ENCODE data around the gene OPCML.

OPCML gene

DNA sequence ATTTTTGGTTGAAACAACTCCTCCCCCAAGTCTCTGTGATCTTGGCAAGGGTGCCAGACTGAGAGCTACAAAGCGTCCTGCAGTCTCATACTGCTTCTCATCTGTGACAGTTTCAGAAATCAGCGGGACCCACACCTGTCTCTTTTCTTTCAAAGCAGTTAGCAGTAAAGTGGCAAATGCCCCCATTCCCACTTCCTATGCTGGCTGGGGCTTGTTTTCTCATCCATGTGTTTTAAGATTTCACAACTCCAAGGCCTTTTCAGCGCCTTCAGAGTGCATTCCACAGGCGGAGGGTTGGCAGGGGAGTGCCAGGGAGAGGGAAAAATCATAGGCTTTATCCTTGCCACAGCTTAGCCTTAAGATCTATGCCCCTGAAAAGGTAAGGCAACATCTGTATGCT, 493.5 kb downstream of the OPCML start (continued):
- TF ChIP-seq PATZ1 (CRISPR knock-in tag; IDR thresholded peaks at IDR 0.05; ENCODE audit: borderline replicate concordance) (no peak), PPARA (CRISPR knock-in tag; IDR thresholded peaks at IDR 0.05; ENCODE audit: borderline replicate concordance) (no peak)

DNA sequence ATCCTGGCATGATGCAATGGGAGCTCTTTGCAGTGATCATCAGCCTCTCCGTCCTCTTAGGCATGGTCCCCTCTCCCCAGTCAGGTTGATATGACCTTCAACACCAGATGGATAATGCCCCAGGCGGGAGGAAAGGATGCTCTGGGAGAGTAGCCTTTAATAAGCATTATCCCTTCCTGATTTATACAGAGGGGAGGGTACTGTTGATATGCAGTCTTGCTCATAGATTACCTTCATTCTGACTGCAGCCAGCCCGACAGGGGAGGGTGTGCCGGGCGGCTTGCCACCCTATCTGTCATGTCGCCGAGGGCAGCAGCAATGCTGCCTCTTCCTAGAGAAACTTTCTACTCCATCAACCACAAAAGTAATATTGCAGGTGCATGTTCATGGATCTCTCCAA, 497.4 kb downstream of the OPCML start:
- TF ChIP-seq, protein P1, sequence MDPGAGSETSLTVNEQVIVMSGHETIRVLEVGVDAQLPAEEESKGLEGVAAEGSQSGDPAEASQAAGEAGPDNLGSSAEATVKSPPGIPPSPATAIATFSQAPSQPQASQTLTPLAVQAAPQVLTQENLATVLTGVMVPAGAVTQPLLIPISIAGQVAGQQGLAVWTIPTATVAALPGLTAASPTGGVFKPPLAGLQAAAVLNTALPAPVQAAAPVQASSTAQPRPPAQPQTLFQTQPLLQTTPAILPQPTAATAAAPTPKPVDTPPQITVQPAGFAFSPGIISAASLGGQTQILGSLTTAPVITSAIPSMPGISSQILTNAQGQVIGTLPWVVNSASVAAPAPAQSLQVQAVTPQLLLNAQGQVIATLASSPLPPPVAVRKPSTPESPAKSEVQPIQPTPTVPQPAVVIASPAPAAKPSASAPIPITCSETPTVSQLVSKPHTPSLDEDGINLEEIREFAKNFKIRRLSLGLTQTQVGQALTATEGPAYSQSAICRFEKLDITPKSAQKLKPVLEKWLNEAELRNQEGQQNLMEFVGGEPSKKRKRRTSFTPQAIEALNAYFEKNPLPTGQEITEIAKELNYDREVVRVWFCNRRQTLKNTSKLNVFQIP (CRISPR knock-in tag; IDR thresholded peaks at IDR 0.05; ENCODE audit: borderline replicate concordance, low read depth): no peak
- no peak for TF ChIP-seq TCF4 (CRISPR knock-in tag; IDR thresholded peaks at IDR 0.05; ENCODE audit: borderline replicate concordance)
- no peak for TF ChIP-seq RARB (CRISPR knock-in tag; IDR thresholded peaks at IDR 0.05)
- TF ChIP-seq CSDC2 (CRISPR knock-in tag; IDR thresholded peaks at IDR 0.05): no peak
- no peak for TF ChIP-seq ZNF8 (CRISPR knock-in tag; IDR thresholded peaks at IDR 0.05)
- TF ChIP-seq TOX (CRISPR knock-in tag; IDR thresholded peaks at IDR 0.05; ENCODE audit: borderline replicate concordance): no peak
- TF ChIP-seq ISL1 (CRISPR knock-in tag; IDR thresholded peaks at IDR 0.05): no peak
- TF ChIP-seq ZNF565 (CRISPR knock-in tag; conservative IDR thresholded peaks at IDR 0.05; ENCODE audit: low read depth): no peak
- no peak for TF ChIP-seq ZC3H10 (CRISPR knock-in tag; IDR thresholded peaks at IDR 0.05)
- TF ChIP-seq ZNF70 (CRISPR knock-in tag; IDR thresholded peaks at IDR 0.05): no peak
- ATAC-seq: no peak

DNA sequence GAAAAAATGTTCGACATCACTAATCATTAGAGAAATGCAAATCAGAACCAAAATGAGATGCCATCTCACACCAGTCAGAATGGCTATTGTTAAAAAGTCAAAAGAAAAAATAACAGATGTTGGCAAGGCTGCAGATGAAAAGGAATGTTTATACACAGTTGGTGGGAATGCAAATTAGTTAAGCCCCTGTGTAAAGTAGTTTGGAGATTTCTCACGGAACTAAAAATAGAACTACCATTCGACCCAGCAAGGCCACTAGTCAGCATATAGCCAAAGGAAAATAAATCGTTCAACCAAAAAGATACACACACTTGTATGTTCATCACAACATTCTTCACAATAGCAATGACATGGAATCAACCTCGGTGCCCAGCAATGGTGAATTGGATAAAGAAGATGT, 503.2 kb downstream of the OPCML start:
- TF ChIP-seq BACH2 (CRISPR knock-in tag; IDR thresholded peaks at IDR 0.05; ENCODE audit: borderline replicate concordance) (no peak), ZFP3 (CRISPR knock-in tag; IDR thresholded peaks at IDR 0.05) (no peak), SNAI2 (CRISPR knock-in tag; IDR thresholded peaks at IDR 0.05) (no peak), ZNF565 (CRISPR knock-in tag; conservative IDR thresholded peaks at IDR 0.05; ENCODE audit: low read depth) (no peak), TOX (CRISPR knock-in tag; IDR thresholded peaks at IDR 0.05; ENCODE audit: borderline replicate concordance) (no peak)

DNA sequence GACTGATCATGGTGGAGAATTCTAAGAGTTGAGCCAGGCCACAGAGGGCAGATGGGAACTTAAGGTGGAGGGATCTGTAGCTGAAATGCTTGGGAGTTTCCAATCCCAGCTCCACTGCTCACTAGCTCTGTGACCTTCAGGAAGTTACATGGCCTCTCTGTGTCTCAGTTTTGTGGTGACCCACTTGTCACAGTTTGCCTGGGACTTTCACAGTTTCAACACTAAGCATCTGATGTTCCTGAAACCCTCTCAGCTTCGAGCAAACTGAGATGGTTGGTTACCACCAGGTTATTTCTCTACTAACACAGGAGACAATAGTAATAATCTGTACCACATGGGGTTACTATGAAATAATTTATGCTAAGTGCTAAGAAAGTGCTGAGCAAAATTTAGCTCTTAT, 505.3 kb downstream of the OPCML start:
- ATAC-seq: no peak
- no peak for TF ChIP-seq SNAI2 (CRISPR knock-in tag; IDR thresholded peaks at IDR 0.05)

More for the DNA sequence above, 503.2 kb downstream of the OPCML start:
- no peak for ATAC-seq

- ATAC-seq: no peak
- TF ChIP-seq RARB (CRISPR knock-in tag; IDR thresholded peaks at IDR 0.05): no peak
- no peak for TF ChIP-seq ZFP3 (CRISPR knock-in tag; IDR thresholded peaks at IDR 0.05)
- TF ChIP-seq ZC3H10 (CRISPR knock-in tag; IDR thresholded peaks at IDR 0.05): no peak
- TF ChIP-seq TCF4 (CRISPR knock-in tag; IDR thresholded peaks at IDR 0.05; ENCODE audit: borderline replicate concordance): no peak
- no peak for TF ChIP-seq GLIS3 (CRISPR knock-in tag; IDR thresholded peaks at IDR 0.05)
- TF ChIP-seq, protein P2, sequence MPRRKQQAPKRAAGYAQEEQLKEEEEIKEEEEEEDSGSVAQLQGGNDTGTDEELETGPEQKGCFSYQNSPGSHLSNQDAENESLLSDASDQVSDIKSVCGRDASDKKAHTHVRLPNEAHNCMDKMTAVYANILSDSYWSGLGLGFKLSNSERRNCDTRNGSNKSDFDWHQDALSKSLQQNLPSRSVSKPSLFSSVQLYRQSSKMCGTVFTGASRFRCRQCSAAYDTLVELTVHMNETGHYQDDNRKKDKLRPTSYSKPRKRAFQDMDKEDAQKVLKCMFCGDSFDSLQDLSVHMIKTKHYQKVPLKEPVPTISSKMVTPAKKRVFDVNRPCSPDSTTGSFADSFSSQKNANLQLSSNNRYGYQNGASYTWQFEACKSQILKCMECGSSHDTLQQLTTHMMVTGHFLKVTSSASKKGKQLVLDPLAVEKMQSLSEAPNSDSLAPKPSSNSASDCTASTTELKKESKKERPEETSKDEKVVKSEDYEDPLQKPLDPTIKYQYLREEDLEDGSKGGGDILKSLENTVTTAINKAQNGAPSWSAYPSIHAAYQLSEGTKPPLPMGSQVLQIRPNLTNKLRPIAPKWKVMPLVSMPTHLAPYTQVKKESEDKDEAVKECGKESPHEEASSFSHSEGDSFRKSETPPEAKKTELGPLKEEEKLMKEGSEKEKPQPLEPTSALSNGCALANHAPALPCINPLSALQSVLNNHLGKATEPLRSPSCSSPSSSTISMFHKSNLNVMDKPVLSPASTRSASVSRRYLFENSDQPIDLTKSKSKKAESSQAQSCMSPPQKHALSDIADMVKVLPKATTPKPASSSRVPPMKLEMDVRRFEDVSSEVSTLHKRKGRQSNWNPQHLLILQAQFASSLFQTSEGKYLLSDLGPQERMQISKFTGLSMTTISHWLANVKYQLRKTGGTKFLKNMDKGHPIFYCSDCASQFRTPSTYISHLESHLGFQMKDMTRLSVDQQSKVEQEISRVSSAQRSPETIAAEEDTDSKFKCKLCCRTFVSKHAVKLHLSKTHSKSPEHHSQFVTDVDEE (CRISPR knock-in tag; IDR thresholded peaks at IDR 0.05): no peak
- no peak for TF ChIP-seq ESRRG (CRISPR knock-in tag; IDR thresholded peaks at IDR 0.05)
- no peak for TF ChIP-seq ZNF8 (CRISPR knock-in tag; IDR thresholded peaks at IDR 0.05)
- TF ChIP-seq ZNF70 (CRISPR knock-in tag; IDR thresholded peaks at IDR 0.05): no peak
- no peak for TF ChIP-seq ZNF565 (CRISPR knock-in tag; conservative IDR thresholded peaks at IDR 0.05; ENCODE audit: low read depth)
- no peak for TF ChIP-seq BACH2 (CRISPR knock-in tag; IDR thresholded peaks at IDR 0.05; ENCODE audit: borderline replicate concordance)
- TF ChIP-seq CSDC2 (CRISPR knock-in tag; IDR thresholded peaks at IDR 0.05): no peak
- no peak for TF ChIP-seq PPARA (CRISPR knock-in tag; IDR thresholded peaks at IDR 0.05; ENCODE audit: borderline replicate concordance)
- TF ChIP-seq ARNTL (CRISPR knock-in tag; IDR thresholded peaks at IDR 0.05; ENCODE audit: borderline replicate concordance, low read depth): no peak
- TF ChIP-seq SNAI2 (CRISPR knock-in tag; IDR thresholded peaks at IDR 0.05): no peak
- TF ChIP-seq, protein P3, sequence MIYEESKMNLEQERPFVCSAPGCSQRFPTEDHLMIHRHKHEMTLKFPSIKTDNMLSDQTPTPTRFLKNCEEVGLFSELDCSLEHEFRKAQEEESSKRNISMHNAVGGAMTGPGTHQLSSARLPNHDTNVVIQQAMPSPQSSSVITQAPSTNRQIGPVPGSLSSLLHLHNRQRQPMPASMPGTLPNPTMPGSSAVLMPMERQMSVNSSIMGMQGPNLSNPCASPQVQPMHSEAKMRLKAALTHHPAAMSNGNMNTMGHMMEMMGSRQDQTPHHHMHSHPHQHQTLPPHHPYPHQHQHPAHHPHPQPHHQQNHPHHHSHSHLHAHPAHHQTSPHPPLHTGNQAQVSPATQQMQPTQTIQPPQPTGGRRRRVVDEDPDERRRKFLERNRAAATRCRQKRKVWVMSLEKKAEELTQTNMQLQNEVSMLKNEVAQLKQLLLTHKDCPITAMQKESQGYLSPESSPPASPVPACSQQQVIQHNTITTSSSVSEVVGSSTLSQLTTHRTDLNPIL (CRISPR knock-in tag; IDR thresholded peaks at IDR 0.05; ENCODE audit: low read depth): no peak
- TF ChIP-seq ISL1 (CRISPR knock-in tag; IDR thresholded peaks at IDR 0.05): no peak
- no peak for TF ChIP-seq CSRNP3 (CRISPR knock-in tag; IDR thresholded peaks at IDR 0.05)
- no peak for TF ChIP-seq TOX (CRISPR knock-in tag; IDR thresholded peaks at IDR 0.05; ENCODE audit: borderline replicate concordance)
- TF ChIP-seq PATZ1 (CRISPR knock-in tag; IDR thresholded peaks at IDR 0.05; ENCODE audit: borderline replicate concordance): no peak
Measured at GRCh38 chr11:133024301-133024700, 508.0 kb downstream of the OPCML start.

All from SK-N-SH treated with all-trans-retinoic acid at 6 μM for 48 hours (cell line).